Measurements from ENCODE around the gene EIF2B2. TPM values are rescaled to one million over a fixed set of nuclear protein-coding genes. Genes with fewer than 3 reads are reported as not detected.

EIF2B2 gene
- total RNA-seq, 2 experiments from 2014 or later: 33.5 to 49.8 TPM

DNA sequence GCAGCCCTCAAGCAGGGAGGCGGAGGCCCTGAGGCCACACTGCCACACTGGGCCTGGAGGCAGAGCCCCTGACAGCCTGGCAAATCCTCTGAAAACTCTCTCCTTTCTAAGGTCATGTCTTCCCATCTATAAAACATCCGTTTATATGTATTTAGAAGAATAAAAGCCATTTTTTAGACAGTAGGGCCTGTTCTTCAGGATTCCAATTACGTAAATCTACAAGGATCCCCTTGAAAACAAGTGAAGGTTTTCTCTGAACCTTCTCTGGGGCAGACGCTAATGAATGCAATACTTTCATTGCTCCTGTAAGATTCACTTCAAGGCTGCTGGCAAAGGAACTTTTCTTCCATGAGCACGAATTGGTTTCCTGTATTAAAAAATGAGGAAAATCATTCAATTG, 12.8 kb downstream of the EIF2B2 start:
- Histone ChIP-seq H3K9me3 (ENCODE audit: low read length) (no peaks in the 10 kb centered on the region), H2AFZ (ENCODE audit: low read length) (no peak overlapping the region), H3K27ac (ENCODE audit: low read depth, low read length, poor library complexity, severe bottlenecking) (no peak overlapping the region), H3K9me2 (ENCODE audit: insufficient read depth, low read length) (no peaks in the 10 kb centered on the region), H3K4me1 (ENCODE audit: insufficient read depth, low read length, poor library complexity, severe bottlenecking) (no peaks in the 10 kb centered on the region), H3K4me2 (ENCODE audit: low read length) (no peak overlapping the region), H3K36me3 (ENCODE audit: insufficient read depth, low read length) (peaks cover 8% of the 10 kb centered on the region; the same call in 1 of the 2 replicates), H3K4me3 (ENCODE audit: low read depth, low read length, poor library complexity, severe bottlenecking) (no peak overlapping the region), H3K79me2 (ENCODE audit: insufficient read depth, low read depth, low read length) (no peaks in the 10 kb centered on the region), H4K20me1 (ENCODE audit: insufficient read depth, low read length) (no peaks in the 10 kb centered on the region)
- TF ChIP-seq EZH2phosphoT487 (IDR thresholded peaks at IDR 0.05; ENCODE audit: borderline replicate concordance, low read depth, low read length): no peak
- TF ChIP-seq, protein P1, sequence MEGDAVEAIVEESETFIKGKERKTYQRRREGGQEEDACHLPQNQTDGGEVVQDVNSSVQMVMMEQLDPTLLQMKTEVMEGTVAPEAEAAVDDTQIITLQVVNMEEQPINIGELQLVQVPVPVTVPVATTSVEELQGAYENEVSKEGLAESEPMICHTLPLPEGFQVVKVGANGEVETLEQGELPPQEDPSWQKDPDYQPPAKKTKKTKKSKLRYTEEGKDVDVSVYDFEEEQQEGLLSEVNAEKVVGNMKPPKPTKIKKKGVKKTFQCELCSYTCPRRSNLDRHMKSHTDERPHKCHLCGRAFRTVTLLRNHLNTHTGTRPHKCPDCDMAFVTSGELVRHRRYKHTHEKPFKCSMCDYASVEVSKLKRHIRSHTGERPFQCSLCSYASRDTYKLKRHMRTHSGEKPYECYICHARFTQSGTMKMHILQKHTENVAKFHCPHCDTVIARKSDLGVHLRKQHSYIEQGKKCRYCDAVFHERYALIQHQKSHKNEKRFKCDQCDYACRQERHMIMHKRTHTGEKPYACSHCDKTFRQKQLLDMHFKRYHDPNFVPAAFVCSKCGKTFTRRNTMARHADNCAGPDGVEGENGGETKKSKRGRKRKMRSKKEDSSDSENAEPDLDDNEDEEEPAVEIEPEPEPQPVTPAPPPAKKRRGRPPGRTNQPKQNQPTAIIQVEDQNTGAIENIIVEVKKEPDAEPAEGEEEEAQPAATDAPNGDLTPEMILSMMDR (conservative IDR thresholded peaks at IDR 0.05; ENCODE audit: low read length): no peak
- no TSS peak for BruUV-seq (replicated peaks)
- intact Hi-C loops (cut with micrococcal nuclease; ENCODE audit: unreplicated experiment): no loop called here
- CTCF ChIA-PET (ENCODE audit: unreplicated experiment): no interaction called here
- no peak for DNase-seq (ENCODE audit: low spot score)
- POLR2A ChIA-PET: no interaction called here

GRCh38 chr14:75016815-75017214, 14.1 kb downstream of the EIF2B2 start:
- BruUV-seq (replicated peaks): no TSS peak
- Histone ChIP-seq H3K9me2 (ENCODE audit: insufficient read depth, low read length) (no peaks in the 10 kb centered on the region), H3K4me1 (ENCODE audit: insufficient read depth, low read length, poor library complexity, severe bottlenecking) (no peaks in the 10 kb centered on the region), H3K4me3 (ENCODE audit: low read depth, low read length, poor library complexity, severe bottlenecking) (no peak overlapping the region), H3K9me3 (ENCODE audit: low read length) (no peaks in the 10 kb centered on the region), H3K79me2 (ENCODE audit: insufficient read depth, low read depth, low read length) (no peaks in the 10 kb centered on the region), H4K20me1 (ENCODE audit: insufficient read depth, low read length) (no peaks in the 10 kb centered on the region), H3K4me2 (ENCODE audit: low read length) (no peak overlapping the region), H2AFZ (ENCODE audit: low read length) (no peak overlapping the region), H3K36me3 (ENCODE audit: insufficient read depth, low read length) (no peaks in the 10 kb centered on the region), H3K27ac (ENCODE audit: low read depth, low read length, poor library complexity, severe bottlenecking) (no peak overlapping the region)
- POLR2A ChIA-PET: interaction anchor here (0.6 kb wide), 2 partner anchors 13 to 127 kb away, joined by 3 read pairs; no protein-coding TSS in a partner anchor
- no peak for DNase-seq (ENCODE audit: low spot score)
- intact Hi-C loops (cut with micrococcal nuclease; ENCODE audit: unreplicated experiment): no loop called here
- CTCF ChIA-PET (ENCODE audit: unreplicated experiment): no interaction called here
- no peak for TF ChIP-seq EZH2phosphoT487 (IDR thresholded peaks at IDR 0.05; ENCODE audit: borderline replicate concordance, low read depth, low read length)
- TF ChIP-seq, protein P1 (conservative IDR thresholded peaks at IDR 0.05; ENCODE audit: low read length): no peak

DNA sequence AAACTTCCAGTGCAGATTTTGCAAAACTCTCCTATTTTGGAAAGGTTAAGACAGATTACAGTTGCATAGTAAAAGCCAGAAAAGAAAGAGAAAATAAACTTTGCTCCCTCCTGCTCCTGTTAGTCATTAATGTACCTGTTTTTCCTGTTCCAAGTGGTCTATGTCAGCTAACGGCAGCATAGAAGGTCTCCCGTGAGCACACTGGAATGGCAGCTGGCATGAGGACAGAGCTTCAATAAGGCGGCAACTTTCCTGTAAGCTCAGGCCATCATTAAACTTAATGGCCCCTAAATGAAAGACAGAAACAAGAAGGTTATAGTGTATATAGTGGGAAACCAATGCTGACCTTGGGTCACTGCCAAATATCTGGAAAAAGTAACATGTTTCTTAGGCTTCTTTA, 16.0 kb downstream of the EIF2B2 start:
- Histone ChIP-seq H4K20me1 (ENCODE audit: insufficient read depth, low read length) (no peaks in the 10 kb centered on the region), H3K9me2 (ENCODE audit: insufficient read depth, low read length) (no peaks in the 10 kb centered on the region), H2AFZ (ENCODE audit: low read length) (no peak overlapping the region), H3K4me2 (ENCODE audit: low read length) (no peak overlapping the region), H3K9me3 (ENCODE audit: low read length) (no peaks in the 10 kb centered on the region), H3K79me2 (ENCODE audit: insufficient read depth, low read depth, low read length) (no peaks in the 10 kb centered on the region), H3K36me3 (ENCODE audit: insufficient read depth, low read length) (no peaks in the 10 kb centered on the region), H3K4me3 (ENCODE audit: low read depth, low read length, poor library complexity, severe bottlenecking) (no peak overlapping the region), H3K4me1 (ENCODE audit: insufficient read depth, low read length, poor library complexity, severe bottlenecking) (no peaks in the 10 kb centered on the region), H3K27ac (ENCODE audit: low read depth, low read length, poor library complexity, severe bottlenecking) (no peak overlapping the region)
- POLR2A ChIA-PET: interaction anchor here (0.6 kb wide), 1 partner anchor 226 kb away, joined by 3 read pairs; no protein-coding TSS in a partner anchor
- TF ChIP-seq EZH2phosphoT487 (IDR thresholded peaks at IDR 0.05; ENCODE audit: borderline replicate concordance, low read depth, low read length): no peak
- TF ChIP-seq, protein P1 (conservative IDR thresholded peaks at IDR 0.05; ENCODE audit: low read length): no peak
- no TSS peak for BruUV-seq (replicated peaks)
- DNase-seq (ENCODE audit: low spot score): no peak
- intact Hi-C loops (cut with micrococcal nuclease; ENCODE audit: unreplicated experiment): no loop called here
- CTCF ChIA-PET (ENCODE audit: unreplicated experiment): interaction anchor here (0.5 kb wide), 1 partner anchor 114 kb away, joined by 3 read pairs; no protein-coding TSS in a partner anchor
